GM19035 (cell line): ENCODE results near the gene NEDD1.
A peak's percentile ranks its signal among the peaks of the same experiment; 100 is the strongest.

Experiments used
- ATAC-seq: cut with Tn5 transposase; IDR thresholded peaks from one replicate; pipeline ENCODE4 v1.9.1; 2021; ENCODE audit not compliant: unreplicated experiment

Gene NEDD1

GRCh38 chr12:96897421-96897820 lies 9.6 kb upstream of the NEDD1 start:
- ATAC-seq = no peak

GRCh38 chr12:96901175-96901574 lies 5.9 kb upstream of the NEDD1 start:
- no peak for ATAC-seq

DNA sequence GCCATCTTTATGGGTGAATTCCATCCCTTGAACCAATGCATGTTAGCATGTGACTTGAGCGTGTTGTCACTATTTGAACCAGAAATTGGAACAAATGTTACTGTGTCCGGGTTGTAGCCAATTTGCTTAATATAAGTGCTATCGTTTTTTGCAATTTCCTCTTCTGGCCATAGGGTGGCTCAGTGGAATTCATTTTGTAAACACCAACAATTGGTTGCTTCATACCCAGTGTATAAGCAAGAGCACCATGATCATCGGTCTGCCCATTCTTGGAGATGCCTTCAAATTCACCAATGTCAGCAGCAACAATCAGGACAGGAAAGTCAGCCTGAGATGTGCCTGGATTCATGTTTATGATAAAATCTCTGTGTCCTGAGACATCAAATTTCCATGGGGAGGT lies 5.0 kb upstream of the NEDD1 start:
- no peak for ATAC-seq

GRCh38 chr12:96906498-96906848 lies 584 bp upstream of the NEDD1 start:
- no peak for ATAC-seq

DNA sequence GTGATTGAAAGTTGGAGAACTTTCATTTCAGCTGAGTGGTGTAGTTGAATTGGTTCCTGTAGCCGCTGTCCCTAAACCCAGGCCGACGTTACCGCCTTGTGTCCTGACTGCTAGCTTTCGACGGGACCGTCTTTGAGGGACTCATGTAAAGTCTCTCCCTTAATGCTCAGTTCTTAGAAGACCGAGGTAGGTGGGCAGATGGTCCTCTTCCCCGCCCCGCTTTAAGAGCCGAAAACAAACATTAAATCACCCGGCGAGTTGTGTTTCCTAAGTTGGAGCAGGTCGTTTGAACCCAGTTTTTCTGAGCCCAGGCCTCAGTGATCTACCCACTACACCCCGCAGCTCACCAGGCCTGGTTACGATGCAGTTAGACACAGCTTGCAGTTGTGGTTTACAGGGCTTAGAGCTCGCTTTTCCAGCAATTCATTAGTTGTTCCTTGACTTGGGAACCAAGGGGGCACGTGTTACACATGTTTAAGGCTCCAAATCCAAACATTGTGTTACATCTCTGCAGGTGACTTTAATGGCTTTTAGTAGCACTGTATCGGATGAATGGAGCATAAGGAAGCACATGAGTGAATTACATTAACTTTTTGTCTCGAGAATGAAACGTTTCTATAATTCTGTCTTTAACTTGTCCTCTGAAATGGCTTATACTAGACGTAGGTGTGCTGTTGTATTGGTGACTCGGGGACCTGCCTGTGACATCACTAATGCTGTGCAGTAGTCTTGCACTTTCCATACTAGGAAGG lies 790 bp downstream of the NEDD1 start:
- peak; percentile 33 for ATAC-seq

DNA sequence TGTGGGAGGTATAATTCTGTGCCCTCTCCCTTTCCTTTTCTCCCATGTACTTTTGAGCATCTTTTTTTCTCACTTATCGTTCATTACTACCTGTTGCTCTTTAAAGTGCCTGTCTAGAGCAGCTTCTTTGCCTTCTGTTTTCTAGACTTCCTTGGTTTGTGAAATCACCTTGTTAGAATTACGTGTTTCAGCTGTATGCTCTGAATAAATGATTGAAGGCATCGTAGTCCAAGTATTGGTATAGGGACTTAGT lies 1.3 kb downstream of the NEDD1 start:
- ATAC-seq = no peak

GRCh38 chr12:96912261-96912660 lies 5.2 kb downstream of the NEDD1 start:
- ATAC-seq = no peak

GRCh38 chr12:96912943-96913342 lies 5.9 kb downstream of the NEDD1 start:
- no peak for ATAC-seq

DNA sequence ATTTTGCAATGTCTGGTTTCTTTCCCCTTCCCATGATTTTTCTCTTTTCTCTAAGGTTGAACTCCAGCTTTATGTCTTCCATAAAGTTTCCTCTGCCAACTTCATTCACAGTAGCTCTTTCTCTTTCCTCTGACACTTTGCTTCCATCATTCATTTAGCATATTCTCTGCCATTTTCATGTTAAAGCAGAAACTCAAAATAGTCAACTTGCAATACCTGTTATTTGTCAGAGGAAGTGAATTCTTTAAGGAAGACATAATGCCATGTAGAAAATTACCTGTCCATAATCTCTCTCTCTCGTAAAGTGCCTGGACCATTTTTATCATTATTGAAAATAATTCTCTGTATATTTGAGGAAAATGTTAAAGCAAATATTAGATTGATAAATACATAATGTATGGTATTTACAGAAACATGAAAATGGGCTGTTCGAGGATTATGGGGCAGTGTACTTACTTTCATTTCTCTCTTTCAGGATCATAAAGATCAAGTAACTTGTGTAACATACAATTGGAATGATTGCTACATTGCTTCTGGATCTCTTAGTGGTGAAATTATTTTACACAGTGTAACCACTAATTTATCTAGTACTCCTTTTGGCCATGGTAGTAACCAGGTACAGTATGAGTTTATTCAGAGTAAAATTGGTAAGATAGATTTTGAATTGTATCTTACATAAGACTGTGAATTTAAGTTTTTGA lies 12.6 kb downstream of the NEDD1 start:
- ATAC-seq = no peak

DNA sequence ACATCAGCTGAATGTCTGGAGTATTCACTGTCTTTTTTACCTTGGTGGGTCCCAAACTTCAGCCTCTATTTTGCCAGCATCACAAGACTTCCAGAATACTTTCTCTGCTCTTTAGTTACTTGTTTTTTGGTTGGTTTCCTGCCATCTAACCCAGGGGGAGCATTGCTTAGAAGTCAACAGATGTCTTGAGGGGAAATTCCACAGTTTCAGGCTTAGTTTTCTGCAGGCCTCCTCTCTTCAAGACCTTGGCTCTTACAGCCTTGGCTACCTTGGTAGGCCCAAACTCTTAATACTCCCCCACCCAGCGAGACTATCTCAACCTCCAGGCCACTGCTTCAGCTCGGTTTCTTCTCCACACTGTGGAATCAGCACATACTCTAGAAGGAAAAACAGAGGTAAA lies 41.7 kb downstream of the NEDD1 start:
- ATAC-seq = no peak

- no peak for ATAC-seq
Observed at GRCh38 chr12:96979532-96979931, 72.5 kb downstream of the NEDD1 start.

DNA sequence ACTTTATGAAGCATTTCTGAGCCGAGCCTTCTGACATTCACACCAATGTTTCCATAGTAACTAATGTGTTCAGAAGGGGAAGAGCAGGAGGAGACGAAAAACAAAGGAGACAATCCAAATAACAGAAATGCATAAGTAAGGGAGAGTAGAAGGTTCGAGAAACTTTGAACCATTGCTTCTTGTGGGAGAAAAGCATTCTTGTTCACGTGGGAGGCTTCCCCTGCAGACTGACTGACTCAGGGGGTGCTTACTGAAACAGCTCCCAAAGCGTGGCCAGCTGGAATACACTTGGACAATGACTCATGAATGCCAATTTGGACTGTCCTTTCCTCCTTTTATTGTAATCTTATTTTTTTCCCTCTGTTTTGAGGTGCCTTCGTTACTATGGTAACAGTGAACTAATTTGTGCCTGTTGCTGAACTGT lies 73.9 kb downstream of the NEDD1 start:
- ATAC-seq = no peak

DNA sequence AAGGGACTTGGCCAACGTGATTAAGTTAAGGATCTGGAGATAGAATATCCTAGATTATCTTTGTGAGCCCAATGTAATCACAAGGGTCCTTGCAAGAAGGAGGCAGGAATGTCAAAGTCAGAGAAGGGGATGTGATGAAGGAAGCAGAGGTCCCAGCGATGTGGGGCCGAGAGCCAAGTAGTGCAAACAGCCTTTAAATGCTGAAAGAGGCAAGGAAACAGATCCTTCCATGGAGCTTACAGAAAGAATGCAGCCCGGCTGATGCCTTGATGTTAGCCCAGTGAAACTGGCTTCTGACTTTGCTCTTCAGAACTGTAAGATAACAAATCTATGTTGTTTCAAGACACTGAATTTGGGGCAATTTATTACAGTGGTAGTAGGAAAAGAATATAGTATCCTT lies 74.9 kb downstream of the NEDD1 start:
- no peak for ATAC-seq

DNA sequence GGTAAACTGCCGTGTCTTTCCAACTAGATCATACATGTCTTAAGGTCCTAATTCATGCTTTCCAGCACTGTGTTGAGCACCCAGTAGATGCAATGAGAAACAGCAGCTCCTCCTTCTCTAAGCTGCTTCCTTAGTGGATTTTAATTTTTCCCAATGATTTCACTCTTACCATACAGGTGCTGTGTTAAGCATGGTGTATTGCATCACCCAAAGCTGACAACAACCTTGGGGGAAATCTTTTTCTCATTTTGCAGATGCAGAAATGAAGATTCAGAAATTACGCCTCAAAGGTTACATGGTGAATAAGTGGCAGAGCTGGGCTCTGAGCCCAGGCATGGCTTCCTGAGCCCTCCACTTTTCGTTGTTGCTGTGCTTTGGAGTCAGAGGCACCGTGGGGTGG lies 75.6 kb downstream of the NEDD1 start:
- ATAC-seq = no peak

DNA sequence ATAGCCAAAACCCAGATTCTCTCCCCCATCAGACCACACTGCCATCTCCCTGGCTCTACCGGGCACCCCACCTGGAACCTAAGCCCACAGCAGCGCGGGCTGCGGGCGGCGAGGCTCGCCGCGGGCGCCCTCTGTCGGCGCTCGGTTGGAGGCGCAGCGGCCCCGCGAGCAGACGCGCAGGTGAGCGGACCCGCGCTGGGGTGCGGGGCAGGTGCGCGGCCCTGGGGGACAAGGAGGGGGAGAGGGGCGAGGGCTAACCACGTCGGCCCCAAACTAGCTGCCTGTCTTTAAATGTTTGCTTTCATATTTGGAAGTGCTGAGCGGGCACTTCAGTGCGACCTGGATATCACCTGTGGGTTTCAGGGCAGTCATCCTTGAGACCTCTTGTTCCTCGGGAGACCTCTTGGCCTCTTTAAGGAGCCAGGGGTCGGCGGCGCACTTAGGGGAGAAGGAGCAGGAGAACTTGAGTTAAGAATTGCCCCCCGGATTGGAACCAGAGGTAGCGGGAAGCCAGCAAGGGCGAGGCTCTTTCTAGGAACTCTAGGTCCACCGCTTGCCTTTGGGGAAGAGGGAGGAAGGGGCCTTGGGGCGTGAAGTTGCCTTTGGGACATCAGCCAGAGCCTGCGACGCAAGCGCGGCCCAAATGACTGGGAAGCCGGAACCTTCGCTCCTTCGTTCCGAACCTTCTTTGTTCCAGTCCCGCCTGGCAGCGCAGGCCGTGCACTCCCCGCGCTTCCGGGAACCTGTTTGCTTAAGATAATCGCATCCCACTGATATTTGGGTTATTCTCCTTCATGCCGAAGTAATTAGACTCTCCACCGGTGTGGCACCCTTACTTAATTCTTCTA lies 78.7 kb downstream of the NEDD1 start:
- peak; percentile 85 for ATAC-seq

GRCh38 chr12:96986883-96987523 lies 79.9 kb downstream of the NEDD1 start:
- no peak for ATAC-seq

GRCh38 chr12:96988919-96989318 lies 81.9 kb downstream of the NEDD1 start:
- no peak for ATAC-seq

DNA sequence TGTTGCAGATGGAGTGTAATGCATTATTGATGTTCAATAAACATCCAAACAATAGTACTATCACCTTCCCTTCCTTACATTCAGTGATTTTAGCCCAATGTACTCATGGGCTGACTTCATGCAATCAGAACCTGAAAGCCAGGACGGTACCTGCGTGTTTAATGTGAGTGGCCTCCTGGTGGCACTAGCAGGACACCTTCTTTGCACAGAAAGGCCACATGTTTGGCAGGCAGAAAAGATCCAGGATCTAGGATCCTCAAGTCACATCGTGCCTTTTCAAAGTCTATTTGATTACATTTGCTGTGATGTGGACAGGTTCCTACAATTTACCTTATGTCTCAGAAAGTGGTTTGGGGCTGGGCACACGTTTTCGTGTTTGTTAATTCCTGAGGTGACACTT lies 82.9 kb downstream of the NEDD1 start:
- no peak for ATAC-seq

GRCh38 chr12:96994900-96995299 lies 87.8 kb downstream of the NEDD1 start:
- no peak for ATAC-seq

DNA sequence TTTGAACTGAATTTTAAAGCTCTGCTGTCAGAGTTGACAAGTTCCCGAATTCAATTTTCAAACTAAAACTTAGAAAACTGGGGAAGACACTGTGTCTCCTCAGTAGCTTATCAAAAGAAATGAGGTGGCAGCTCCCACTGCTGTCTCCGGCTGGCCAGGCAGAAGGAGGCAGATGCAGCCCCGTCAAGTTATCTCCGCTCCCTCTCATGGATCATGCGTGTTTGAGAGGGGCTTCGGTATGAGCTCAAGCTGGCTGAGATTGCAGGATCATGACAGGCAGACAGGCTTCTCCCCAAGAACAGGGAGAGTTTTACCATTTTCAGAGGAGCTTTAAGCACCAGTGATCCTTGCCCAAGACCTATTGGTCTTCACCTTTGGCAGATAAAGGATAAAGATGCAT lies 88.8 kb downstream of the NEDD1 start:
- ATAC-seq = no peak

DNA sequence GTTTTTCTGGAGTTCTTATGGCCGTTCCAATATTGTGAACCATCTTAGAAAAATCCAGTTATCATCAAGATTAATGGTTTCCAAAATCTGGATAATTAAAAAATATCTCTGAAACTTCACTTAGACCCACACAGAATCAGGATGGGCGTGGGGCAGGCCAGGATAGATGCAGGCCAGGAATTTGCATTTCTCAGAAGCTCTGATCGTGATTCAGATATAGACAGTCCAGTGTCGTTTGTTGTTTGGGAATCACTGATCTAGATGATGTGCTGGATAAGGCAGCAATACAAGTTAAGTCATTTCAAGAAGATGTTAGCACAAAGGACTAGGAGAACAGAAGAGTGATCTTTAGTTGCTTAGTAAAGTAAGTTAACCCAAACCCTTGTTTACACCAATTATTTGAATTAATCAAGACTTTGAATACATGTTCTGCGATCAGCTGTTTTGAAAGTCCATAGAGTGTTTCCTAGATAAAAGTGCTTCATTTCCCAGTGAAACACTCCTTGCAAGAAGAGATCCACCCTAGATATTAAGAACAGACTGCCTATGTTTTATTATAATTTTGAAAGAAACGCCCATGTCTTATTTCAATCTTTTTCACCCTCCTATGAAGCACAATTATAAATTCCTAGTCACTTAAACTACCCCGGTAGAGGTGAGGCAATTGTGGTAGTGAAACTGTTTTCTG lies 90.9 kb downstream of the NEDD1 start:
- no peak for ATAC-seq
